HG03354 (cell line): ENCODE results near the gene GRHL1.
"Not testable (repeated sequence)": the region's sequence is repeated elsewhere in the genome, so short reads cannot be mapped to it uniquely, and the experiment has no call there.

ENCODE experiments used
- ATAC-seq: cut with Tn5 transposase; IDR thresholded peaks from one replicate; pipeline ENCODE4 v1.9.1; 2021; ENCODE audit warnings: mild to moderate bottlenecking; ENCODE audit not compliant: unreplicated experiment, poor library complexity, severe bottlenecking

Gene GRHL1

DNA sequence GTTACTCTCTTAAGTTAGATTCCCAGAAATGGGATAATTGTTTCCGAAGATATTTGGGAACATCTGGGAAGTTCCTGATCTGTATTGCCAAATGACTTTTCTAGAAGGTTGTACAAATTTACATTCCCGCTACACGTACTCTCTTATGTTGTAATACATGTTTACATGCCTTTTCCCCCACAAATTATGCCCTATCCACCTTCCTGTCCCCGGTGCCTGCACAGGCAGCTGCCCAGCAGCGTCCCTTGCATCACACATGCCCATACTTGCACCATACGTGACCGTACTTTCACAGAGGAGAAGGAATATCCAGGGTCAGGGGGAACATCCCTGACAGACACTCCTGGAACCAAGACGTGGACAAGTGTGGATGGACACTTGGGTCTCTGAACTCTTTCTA lies 67.7 kb downstream of the GRHL1 start:
- ATAC-seq, result no peak

DNA sequence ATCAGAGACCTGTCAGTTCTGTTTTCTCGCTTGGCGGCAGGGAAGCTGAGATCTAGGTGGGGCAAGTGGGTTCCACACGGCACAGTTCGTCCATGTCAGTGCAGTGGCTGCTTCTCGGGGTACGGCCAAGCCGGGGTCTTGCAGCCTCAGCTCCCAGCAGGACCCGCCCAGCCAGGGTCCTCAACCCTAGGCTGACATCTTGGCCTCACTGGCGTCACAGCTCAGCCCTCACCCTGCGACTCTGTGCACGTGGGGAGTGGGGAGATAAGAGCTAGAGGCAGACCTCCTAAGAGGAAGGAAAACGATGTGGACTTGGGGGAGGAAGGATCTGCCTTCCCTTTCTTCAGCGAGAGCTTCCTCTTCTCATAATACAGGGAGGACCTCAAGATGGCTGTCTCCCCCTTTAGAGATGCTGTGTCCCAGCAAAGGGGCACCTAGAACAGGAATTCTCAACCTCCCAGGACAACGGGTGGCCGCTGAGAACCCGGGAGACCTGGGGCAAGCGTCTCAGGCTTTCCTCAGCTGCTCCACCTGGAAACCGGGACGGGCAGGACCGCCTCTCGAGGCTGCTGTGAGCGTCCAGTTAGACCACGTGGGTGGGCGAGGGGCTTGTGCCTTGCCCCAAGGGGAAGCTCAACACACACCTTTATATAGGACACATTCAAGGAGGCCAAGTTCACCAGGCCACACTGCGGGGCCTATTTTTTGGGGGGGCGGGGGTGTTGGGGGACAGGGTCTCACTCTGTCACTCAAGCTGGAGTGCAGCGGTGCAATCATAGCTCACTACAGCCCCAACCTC lies 68.3 kb downstream of the GRHL1 start:
- no peak for ATAC-seq

DNA sequence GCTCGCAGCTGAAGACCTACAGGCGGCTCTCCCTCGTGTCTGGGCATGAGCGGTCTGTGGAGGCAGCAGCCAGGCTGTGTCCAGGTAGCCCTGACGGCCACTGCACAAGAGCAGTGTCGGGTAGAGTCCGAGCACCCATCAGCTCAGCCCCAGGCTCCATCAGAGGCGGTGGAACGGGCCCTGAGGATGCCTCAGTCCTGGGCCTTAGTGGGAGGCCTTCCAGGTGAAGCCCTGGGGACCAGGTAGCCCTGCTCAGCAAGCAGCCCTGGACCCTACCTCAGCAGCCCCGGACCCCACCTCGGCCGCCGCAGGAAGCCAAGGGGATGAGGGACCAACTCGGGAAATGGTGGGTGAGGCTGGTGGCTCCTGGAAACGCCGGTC lies 70.5 kb downstream of the GRHL1 start:
- ATAC-seq, result no peak

DNA sequence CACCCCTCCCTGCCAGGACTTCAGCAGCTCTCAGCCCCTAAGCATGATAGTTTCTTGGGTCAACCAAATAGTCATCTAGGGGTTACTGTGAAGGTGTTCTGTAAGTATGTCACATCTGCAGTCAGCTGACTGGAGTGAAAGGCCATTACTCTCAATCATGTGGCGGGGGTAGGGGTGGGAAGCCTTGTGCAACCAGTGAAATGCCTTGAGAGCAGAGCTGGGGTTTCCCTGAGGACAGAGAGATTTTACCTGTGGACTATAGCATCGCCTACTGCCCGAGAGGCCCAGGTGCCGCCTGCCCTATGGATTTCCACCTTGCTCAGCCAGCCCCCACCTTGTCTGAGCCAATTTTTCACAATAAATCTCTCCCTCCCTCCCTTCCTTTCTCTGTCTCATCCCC lies 71.0 kb downstream of the GRHL1 start:
- ATAC-seq, result no peak

DNA sequence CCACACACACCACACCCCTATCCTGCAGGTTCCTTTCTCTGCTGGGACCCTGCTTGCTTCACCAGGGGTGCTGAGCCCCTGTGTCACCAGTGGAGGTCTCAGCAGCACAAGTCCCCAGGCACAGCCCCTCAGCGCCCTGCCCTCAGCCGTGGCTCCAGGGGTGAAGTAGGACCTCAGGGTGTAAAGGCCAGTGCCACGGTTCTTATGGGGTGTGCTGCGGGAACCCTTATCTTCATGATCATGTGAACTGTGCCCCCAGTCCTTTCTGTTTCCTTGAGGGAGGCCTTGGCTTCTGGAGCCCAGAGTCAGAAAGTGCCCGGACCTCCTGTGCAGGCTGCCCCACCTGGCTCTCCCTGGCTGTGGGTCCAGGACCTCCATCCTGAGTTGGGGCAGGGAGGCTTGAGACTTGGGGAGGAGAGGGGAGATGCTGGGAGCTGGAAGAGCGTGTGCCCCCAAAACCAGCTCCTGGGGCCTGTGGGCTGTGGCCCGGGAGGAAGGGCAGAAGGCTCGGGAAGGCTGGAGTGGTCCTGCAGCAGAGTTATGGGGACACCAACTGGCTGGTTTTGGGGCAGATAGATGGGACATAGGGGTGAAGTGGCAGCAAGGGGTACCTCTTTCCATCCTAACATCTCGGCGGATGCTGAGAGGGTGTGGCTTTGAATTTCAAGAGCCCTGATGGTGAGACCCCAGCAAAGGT lies 71.6 kb downstream of the GRHL1 start:
- ATAC-seq, result no peak

DNA sequence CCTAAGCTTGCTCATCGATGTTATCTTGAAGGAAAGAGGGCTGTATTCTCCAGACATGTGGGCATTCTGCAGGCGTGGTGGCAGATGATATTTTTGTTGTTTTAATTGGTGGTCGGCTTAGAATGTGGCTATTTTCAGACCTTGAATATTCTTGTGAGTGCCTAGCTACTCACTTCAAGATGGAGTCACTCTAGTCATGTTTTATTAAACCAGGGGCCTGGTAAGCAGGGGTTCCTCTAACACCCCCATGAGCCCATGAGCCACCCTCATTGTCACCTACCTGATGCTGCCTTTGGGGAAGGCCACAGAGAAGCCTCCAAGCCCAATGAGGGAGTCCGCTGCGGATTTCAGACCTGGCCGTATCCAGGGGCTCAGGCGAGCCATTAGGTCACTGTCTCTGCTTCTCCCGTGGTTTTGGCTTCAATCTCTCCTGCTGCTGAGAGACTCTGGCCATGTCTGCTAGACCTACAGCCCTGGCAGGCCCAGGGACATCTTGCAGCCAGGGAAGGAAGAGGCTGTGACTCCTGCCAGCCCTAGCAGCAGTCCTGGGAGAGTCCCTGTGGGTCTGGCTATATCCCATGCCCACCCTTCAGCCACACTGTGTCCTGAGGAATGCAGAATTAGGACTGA lies 75.6 kb downstream of the GRHL1 start:
- ATAC-seq, result no peak

DNA sequence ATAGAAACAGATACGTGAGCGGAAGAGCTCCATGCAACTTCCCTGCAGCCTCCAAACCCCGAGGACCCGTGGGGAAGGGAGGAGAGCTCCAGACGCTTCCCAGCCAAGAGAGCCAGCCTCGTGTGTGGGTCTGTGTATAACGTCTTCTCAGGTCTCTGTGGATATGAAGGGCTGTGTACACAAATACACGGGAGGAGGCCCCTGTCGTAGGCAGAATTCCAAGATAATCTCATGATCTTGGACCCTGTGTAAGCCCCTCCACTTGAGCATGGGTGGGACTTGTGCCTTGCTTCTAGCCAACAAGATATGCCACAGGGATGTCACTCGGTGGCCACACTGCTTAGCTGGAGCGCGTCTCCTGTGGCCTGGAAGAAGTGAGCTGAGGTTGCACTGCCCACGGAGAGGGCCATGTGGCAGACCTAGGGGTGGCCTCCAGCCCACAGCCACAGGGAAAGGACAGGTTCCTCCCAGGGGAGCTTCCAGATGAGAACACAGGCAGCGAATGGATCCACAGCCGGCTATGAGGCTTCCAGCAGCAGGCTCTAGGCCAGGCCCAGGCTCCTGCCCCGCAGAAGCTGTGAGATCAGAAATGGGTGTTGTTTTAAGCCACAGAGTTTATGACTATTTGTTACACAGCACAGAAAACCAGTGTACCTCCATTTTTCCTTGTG lies 76.3 kb downstream of the GRHL1 start:
- ATAC-seq, result no peak

DNA sequence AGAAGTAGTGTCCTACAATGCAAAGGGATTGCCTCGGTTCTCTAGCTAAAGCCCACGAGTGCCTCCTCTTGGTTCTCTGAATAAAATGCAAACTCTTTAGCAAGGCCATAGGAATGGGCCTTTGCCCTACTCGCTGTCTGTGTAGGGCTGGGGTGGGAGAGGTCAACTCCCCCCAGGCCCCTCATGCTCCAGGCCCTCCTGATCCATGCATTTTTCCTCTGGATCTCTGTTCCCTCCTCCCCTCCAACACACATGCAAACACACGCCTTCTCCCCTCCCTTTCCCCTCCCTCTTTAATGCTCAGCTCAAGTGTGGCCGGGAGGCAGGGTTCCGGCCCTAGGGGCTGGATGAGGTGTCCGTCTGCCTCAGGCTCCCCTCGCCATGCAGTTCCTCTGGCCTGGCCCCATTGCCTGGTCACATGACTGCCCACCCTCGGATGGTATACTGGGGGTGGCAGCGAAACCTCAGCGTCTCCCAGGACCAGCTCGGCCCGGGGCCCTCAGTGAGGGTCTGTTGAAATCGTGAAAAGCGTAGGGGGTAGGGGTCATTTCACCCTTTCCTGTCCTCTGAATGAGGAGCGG lies 77.0 kb downstream of the GRHL1 start:
- no peak for ATAC-seq

DNA sequence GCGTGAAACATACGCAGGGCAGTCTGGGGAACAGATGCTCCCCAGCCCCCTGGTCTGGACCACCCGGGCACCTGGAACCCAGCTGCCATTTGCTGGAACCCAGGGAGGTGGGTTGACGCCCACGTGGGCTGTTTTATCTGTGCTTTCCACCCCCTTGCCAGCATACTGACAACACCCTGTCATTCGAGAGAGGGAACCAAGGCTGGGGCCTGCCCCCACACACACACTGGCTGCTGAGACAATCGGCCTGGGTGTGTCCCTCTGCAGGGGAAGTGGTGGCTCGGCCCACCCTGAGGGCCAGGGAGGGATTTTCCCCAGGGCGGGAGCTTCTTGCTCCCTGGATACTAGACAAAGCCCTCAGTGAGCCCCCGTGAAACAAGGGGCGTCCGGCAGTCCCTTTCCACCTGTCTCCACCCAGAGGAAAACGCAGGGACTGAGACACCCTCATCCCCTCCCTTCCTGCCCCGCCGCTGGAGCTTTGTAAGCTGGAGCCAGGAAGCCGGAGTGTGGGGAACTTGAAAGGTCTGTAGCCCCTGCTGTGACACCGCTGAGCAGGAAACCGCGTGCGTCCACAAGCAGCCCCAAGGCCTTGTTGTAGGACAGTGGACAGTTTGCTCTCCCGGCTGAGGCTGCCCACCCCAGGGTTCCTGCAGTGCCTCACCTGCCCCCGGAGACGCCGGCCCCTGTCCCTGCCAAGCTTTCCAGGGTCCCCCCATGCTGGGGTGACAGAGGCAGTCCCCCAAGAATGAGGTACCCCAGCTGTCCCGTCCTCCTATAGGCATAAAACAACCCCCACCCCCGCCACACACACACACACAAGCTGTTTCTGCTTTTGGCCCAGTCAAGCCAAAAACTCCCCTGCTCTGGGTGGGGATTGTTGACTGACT lies 77.7 kb downstream of the GRHL1 start:
- ATAC-seq, result peak; percentile 78

DNA sequence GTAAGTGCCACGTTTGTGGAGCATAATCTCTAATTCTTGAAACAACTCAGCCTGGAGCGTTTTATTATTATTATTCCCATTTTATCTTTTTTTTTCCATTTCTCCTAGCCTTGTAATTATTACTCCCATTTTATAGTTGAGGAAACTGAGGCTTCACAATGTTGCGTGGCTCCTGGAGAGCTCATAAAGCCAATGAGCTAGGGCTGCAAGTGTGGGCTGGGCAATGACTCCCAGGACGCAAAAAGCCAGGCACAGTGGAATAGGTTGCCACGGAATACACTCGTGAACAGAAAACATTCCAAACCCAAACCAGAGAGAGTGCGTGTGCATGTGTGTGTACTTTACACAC lies 78.4 kb downstream of the GRHL1 start:
- ATAC-seq, result no peak

DNA sequence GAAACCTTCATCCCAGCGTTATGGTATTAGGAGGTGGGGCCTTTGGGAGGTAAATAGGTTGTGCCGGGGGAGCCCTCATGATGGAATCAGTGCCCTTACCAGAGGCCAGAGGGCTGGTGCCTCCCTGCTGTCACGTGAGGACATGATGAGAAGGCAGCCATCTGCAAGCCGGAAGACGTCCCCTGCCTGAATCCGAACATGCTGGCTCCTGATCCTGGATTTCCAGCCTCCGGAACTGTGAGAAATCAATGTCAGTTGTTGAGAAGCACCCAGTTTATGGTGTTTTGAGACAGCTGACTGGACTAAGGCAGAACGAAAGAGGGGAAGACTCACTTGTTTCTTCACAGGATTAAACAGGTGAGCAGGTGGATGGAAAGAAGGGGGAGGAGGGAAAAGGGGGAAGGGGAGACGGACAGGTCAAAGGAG lies 78.8 kb downstream of the GRHL1 start:
- ATAC-seq, result no peak

DNA sequence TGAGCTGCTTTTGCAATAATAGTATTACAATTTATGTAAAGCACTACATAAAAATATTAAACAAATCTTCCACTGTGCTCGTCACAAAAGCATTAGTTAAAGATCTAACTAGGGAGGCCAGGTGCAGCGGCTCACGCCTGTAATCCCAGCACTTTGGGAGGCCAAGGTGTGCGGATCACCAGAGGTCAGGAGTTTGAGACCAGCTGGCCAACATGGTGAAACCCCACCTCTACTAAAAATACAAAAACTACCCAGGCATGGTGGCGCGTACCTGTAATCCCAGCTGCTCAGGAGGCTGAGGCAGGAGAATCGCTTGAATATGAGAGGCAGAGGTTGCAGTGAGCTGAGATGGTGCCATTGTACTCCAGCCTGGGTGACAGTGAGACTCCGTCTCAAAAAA lies 79.3 kb downstream of the GRHL1 start:
- ATAC-seq, result not testable (repeated sequence)

DNA sequence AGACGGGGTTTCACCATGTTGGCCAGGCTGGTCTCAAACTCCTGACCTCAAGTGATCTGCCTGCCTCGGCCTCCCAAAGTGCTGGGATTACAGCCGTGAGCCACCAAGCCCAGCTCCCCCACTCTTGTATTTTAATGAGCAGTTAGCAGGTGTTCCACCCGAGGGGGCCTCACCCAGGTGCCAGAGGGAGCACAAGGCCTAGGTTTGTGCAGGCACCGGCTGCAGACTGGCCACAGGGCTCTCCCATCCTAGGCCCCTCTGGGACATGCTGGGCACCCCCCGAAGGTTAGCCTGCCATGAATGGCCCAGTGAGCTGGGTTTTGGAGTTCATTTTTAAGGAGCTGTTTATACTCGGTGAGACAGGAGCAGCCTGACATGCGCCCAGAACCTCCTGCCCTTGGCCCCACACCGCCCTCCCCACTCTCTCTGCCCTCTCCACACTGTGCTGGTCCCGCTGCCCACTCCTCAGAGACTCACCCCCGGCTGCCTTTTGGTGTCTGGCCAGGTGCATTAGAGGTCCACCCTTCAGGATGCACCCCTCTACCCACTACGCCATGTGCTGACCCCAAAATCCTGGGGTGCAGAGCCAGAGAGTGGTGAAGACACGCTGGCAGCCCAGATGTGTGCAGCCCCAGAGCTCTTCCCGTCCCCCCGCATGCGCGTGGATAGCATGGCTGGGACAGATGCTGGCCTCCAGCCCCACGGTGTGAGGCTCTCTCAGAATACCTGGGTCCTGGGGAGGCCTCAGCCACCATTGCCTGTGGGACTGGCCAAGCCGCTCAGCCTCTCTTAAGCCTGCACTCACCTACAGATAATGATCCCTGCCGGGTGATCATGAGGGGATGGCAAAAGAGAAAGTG lies 80.6 kb downstream of the GRHL1 start:
- ATAC-seq, result no peak

DNA sequence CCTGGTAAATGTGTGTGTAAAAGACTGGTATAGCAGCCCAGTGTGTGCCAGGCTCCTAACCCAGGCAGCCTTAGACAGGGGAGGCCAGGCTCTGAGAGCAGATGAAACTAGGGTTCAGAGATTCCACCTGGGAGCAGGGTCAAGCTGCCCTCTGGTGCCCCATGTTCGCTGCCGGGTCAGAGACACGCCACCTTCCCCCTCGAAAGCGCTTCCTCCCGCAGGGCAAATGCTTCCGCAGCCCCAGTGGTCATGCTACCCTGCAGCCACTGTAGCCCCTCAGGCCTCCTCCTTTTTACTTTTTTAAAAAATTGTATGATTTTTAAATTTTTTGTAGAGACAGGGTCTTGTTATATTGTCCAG lies 81.2 kb downstream of the GRHL1 start:
- no peak for ATAC-seq

DNA sequence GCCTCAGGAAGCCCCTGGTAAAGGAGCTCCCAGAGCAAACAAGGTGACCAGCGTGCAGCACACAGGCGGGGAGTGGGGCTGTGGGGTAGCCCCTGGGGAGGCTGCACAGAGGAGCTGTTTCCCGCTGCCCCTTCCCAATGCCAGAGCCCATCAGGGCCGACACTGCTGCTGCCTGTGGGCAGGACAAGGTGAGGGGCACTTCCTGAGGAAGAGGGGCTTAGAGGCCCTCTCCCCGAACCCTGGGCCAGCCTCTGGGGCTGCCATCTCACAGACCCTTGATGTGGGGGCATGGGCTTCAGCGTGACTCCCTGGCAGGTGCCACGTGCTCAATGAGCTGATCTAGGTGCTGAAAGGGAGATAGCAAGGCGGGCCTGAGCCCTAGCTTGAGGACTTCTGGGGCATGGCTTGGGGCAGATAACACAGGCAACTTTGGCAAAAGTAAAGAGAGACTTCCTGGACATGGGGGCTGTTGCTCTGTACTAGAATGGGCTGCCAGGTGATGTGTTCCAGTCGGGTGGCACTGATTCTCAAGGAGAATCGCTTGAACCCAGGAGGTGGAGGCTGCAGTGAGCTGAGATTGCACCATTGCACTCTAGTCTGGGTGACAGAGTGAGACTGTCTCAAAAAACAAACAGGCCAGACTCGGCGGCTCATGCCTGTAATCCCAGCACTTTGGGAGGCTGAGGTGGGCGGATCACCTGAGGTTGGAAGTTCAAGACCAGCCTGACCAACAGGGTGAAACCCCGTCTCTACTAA lies 81.9 kb downstream of the GRHL1 start:
- ATAC-seq, result no peak

DNA sequence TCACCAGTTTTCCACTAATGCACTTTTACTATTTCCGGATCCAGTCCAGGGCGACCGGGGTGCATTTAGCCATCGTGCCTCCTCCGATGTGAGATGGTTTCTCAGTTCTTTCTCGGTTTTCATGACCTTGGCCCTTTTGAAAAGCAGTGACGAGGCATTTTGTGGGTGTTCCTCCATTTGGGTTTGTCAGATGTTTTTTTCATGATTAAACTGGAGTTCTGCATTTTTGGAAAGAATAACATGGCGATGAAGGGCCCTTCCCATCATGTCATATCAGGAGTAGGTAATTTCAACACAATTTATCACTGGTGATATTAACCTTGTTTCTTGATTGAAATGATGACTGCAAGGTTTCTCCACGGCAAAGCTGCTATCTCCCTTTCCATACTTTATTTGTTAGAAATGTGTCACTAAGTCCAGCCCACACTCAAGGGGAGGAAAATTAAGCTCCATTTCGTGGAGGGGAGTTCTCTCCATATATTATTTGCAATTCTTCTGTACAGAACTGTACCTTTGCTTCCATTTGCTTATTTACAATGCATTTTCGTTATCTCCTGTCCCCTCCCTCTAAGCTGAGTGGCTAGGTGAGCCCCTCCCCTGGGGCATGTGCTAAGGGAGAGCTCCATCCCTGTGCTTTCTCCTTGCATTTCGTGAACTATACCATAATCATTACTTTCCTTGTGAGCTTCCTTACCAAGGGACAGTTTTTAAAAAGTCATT lies 83.0 kb downstream of the GRHL1 start:
- no peak for ATAC-seq

DNA sequence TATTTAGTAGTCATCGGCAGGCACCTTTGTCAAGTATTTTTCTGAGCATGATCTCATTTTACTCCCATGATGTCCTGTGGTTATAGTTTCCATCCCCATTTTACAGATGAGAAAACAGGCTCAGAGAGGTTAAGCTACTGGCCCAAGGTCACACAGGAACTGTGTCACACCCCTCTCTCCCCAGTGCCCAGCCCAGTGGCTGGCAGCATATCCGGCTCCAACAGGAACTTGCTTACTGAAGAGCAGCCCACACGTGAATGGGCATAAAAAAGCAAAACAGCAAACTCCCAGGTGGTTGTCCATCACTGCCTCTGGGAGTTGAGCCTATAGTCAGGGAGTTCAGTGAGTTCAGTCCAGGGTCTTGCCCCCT lies 83.5 kb downstream of the GRHL1 start:
- ATAC-seq, result no peak
